ENCODE data around the gene AFAP1L2.

GRCh38 chr10:114356126-114356525 is 48.2 kb downstream of the AFAP1L2 start:
- TF ChIP-seq, protein P1, sequence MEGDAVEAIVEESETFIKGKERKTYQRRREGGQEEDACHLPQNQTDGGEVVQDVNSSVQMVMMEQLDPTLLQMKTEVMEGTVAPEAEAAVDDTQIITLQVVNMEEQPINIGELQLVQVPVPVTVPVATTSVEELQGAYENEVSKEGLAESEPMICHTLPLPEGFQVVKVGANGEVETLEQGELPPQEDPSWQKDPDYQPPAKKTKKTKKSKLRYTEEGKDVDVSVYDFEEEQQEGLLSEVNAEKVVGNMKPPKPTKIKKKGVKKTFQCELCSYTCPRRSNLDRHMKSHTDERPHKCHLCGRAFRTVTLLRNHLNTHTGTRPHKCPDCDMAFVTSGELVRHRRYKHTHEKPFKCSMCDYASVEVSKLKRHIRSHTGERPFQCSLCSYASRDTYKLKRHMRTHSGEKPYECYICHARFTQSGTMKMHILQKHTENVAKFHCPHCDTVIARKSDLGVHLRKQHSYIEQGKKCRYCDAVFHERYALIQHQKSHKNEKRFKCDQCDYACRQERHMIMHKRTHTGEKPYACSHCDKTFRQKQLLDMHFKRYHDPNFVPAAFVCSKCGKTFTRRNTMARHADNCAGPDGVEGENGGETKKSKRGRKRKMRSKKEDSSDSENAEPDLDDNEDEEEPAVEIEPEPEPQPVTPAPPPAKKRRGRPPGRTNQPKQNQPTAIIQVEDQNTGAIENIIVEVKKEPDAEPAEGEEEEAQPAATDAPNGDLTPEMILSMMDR (IDR thresholded peaks at IDR 0.05; ENCODE audit: low read depth, low read length, poor library complexity, severe bottlenecking): no peak
- no peak for TF ChIP-seq EZH2phosphoT487 (IDR thresholded peaks at IDR 0.05; ENCODE audit: borderline replicate concordance, low read length)
